Naive thymus-derived CD4-positive, alpha-beta T cell (primary cell): Measurements from ENCODE around the gene LIN7C. TPM values are rescaled to one million over a fixed set of nuclear protein-coding genes. Genes with fewer than 3 reads are reported as not detected.

Source experiments
- ATAC-seq: fragments of 150-1000 bp; cut with Tn5 transposase; 2 replicates; pipeline ENCODE4 v1.10.0; 2021; ENCODE audit warnings: mild to moderate bottlenecking, moderate library complexity
- CTCF ChIA-PET: fragments of 350-600 bp; sonication (Branson Sonifier 250); formaldehyde crosslinking; loops from one replicate; lab custom pipeline; 2021; ENCODE audit warnings: antibody characterized with exemption; lab: Charles Lee
- POLR2A ChIA-PET: fragments of 350-600 bp; sonication (Branson Sonifier 250); formaldehyde crosslinking; loops from one replicate; lab custom pipeline; 2021; ENCODE audit warnings: antibody characterized with exemption, inconsistent platforms; lab: Charles Lee
- DNase-seq, 9 donors: peaks; one replicate each; pipeline versions ENCODE4 v3.0.0 to v3.0.0-alpha.2; 2020 to 2022; ENCODE audit warnings: mixed read lengths in 1 of 9
- H3K27ac ChIP-seq: one replicate; pipeline ENCODE4 v1.7.0; 2013; ENCODE audit warnings: mild to moderate bottlenecking, low read depth, low read length, moderate library complexity
- H3K27me3 ChIP-seq, 2 donors: one replicate each; pipeline ENCODE4 v1.7.0; 2013; ENCODE audit warnings: low read length in 2 of 2, mild to moderate bottlenecking in 2 of 2, moderate library complexity in 2 of 2; ENCODE audit not compliant: control insufficient read depth in 2 of 2, insufficient read depth in 2 of 2
- H3K36me3 ChIP-seq, 3 experiments: 1 replicate in 2 of 3; 2 replicates in 1 of 3; pipeline ENCODE4 v1.7.0; 2013; ENCODE audit warnings: low read length in 3 of 3, mild to moderate bottlenecking in 3 of 3, moderate library complexity in 1 of 3; ENCODE audit not compliant: insufficient read depth in 3 of 3, control insufficient read depth in 2 of 3
- H3K4me1 ChIP-seq, 2 donors: one replicate each; pipeline ENCODE4 v1.7.0; 2013; ENCODE audit warnings: low read length in 2 of 2, mild to moderate bottlenecking in 2 of 2, moderate library complexity in 1 of 2; ENCODE audit not compliant: control insufficient read depth in 2 of 2, insufficient read depth in 2 of 2
- H3K4me3 ChIP-seq: 2 replicates; pipeline ENCODE4 v1.7.0; 2013; ENCODE audit warnings: mild to moderate bottlenecking, low read length
- H3K9me3 ChIP-seq, 3 experiments: 1 replicate in 2 of 3; 2 replicates in 1 of 3; pipeline ENCODE4 v1.7.0; 2013; ENCODE audit warnings: low read length in 3 of 3; ENCODE audit not compliant: control insufficient read depth in 2 of 3
- H3K27ac Mint-ChIP-seq, 9 donors: one replicate each; pipeline ENCODE4 v1.8.0; 2020 to 2022; ENCODE audit warnings: mixed read lengths in 9 of 9, mild to moderate bottlenecking in 8 of 9, moderate library complexity in 5 of 9, inconsistent platforms in 2 of 9
- H3K27me3 Mint-ChIP-seq, 5 donors: one replicate each; pipeline ENCODE4 v1.8.0; 2021 to 2022; ENCODE audit warnings: mixed read lengths in 5 of 5, mild to moderate bottlenecking in 1 of 5
- H3K36me3 Mint-ChIP-seq, 5 donors: one replicate each; pipeline ENCODE4 v1.8.0; 2020 to 2022; ENCODE audit warnings: mixed read lengths in 5 of 5, mild to moderate bottlenecking in 3 of 5, inconsistent platforms in 1 of 5
- H3K4me1 Mint-ChIP-seq, 7 donors: one replicate each; pipeline ENCODE4 v1.8.0; 2020 to 2022; ENCODE audit warnings: mixed read lengths in 7 of 7, mild to moderate bottlenecking in 3 of 7, inconsistent platforms in 1 of 7
- H3K4me3 Mint-ChIP-seq, 10 donors: one replicate each; pipeline ENCODE4 v1.8.0; 2020 to 2022; ENCODE audit warnings: mild to moderate bottlenecking in 10 of 10, mixed read lengths in 10 of 10, moderate library complexity in 6 of 10, inconsistent platforms in 2 of 10
- H3K9me3 Mint-ChIP-seq, 11 donors: one replicate each; pipeline ENCODE4 v1.8.0; 2020 to 2022; ENCODE audit warnings: mixed read lengths in 11 of 11, mild to moderate bottlenecking in 4 of 11, inconsistent platforms in 1 of 11, moderate library complexity in 1 of 11
- intact Hi-C, 2 donors: fragments of 100-400 bp; cut with micrococcal nuclease; formaldehyde crosslinking; loops; one replicate each; pipeline ENCODE4 v1.15.1; 2023
- polyA plus RNA-seq, 2 donors: library from polyadenylated mRNA; unstranded; fragments of 300-500 nt; fragmentation: Illumina TruSeq; gene quantifications; one replicate each; pipeline ENCODE4 v1.2.3, GENCODE V29; 2021
- total RNA-seq, 6 experiments: library from RNA in 5 of 6; stranded (reverse) in 5 of 6; gene quantifications; 1 replicate in 5 of 6; 2 replicates in 1 of 6; pipeline ENCODE4 v1.2.3 and lab custom pipeline; 2021 to 2026

LIN7C gene
- total and polyA plus RNA-seq, 7 experiments from 2014 or later, result 11.5 to 31.3 (median 22.0) TPM

GRCh38 chr11:27513389-27513788 is 6.8 kb upstream of the LIN7C start:
- no peak for ATAC-seq
- ChIA-PET CTCF (interaction anchor here (0.6 to 1.0 kb wide), 2 partner anchors 15 to 27 kb away, joined by 3 to 4 read pairs; no protein-coding TSS in a partner anchor), POLR2A (no interaction called here)
- DNase-seq, result no peak
- H3K9me3 Mint-ChIP-seq, result peaks cover 0 to 9% (median 6%) of the 10 kb centered on the region in 11 donors
- Histone ChIP-seq H3K4me3 (no peak overlapping the region), H3K27ac (no peak overlapping the region), H3K27me3 (no peaks in the 10 kb centered on the region), H3K36me3 (no peaks in the 10 kb centered on the region), H3K4me1 (no peaks in the 10 kb centered on the region), H3K9me3 (no peaks in the 10 kb centered on the region)
- peaks cover 0 to 9% (median 0%) of the 10 kb centered on the region in 5 donors for H3K36me3 Mint-ChIP-seq
- no peak overlapping the region for H3K4me3 Mint-ChIP-seq
- H3K27me3 Mint-ChIP-seq, result peaks cover 5 to 11% (median 8%) of the 10 kb centered on the region in 5 donors
- intact Hi-C loops, result no loop called here
- H3K27ac Mint-ChIP-seq, result no peak overlapping the region
- peaks cover 3 to 11% (median 9%) of the 10 kb centered on the region in 7 donors for H3K4me1 Mint-ChIP-seq

DNA sequence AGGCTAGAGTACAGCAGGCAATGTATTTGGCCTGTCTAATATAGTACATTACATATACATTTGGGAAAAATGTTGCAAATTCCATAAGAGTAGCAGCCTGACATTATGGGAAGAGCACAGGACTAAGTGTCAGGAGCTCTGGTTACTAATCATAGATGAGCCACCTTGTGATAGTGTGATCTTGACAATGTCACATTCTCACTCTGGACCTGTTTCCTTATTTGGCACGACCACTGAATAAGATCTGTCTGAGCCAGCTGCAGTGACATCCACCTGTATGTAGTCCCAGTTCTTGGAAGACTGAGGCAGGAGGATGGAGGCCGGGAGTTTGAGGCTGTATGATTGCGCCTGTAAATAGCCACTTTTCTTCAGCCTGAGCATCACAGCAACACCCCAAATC is 5.7 kb upstream of the LIN7C start:
- CTCF ChIA-PET, result no interaction called here
- Mint-ChIP-seq H3K4me1 (peaks cover 11 to 21% (median 20%) of the 10 kb centered on the region in 7 donors), H3K27ac (no peak overlapping the region), H3K36me3 (peaks cover 0 to 9% (median 0%) of the 10 kb centered on the region in 5 donors), H3K27me3 (peaks cover 0 to 3% (median 0%) of the 10 kb centered on the region in 5 donors), H3K9me3 (peaks cover 0 to 9% (median 6%) of the 10 kb centered on the region in 11 donors), H3K4me3 (no peak overlapping the region)
- Histone ChIP-seq H3K36me3 (no peaks in the 10 kb centered on the region), H3K9me3 (no peaks in the 10 kb centered on the region), H3K27ac (no peak overlapping the region), H3K4me3 (no peak overlapping the region), H3K4me1 (peaks cover 5 to 10% of the 10 kb centered on the region in 2 donors), H3K27me3 (no peaks in the 10 kb centered on the region)
- ATAC-seq (no peak), DNase-seq (no peak)
- intact Hi-C loops, result no loop called here
- POLR2A ChIA-PET, result interaction anchor here (0.5 to 0.6 kb wide), 2 partner anchors 29 to 331 kb away, joined by 3 read pairs; no protein-coding TSS in a partner anchor

DNA sequence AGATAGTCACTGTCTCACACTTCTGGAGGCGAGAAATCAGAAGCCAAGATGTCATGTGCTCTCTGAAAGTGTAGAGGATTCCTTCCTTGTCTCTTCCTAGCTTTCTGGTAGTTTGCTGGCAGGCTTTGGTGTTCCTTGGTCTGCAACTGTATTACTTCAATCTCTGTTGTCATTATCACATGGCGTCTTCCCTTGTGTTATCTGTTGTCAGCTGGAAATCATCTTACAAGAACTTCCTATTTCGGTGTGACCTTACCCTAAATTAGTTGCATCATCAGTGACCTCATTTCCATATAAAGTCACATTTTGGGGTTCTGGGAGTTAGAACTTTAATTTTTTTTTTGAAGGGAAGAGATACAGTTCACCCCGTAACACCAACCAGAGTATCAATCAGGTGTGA is 3.3 kb upstream of the LIN7C start:
- peaks cover 16 to 20% of the 10 kb centered on the region in 2 donors for H3K4me1 ChIP-seq
- CTCF ChIA-PET, result no interaction called here
- H3K4me3 ChIP-seq, result no peak overlapping the region
- Mint-ChIP-seq H3K27me3 (no peaks in the 10 kb centered on the region), H3K9me3 (peaks cover 0 to 5% (median 0%) of the 10 kb centered on the region in 11 donors), H3K4me1 (peaks cover 19 to 43% (median 36%) of the 10 kb centered on the region in 7 donors), H3K4me3 (peak overlapping the region in 2 of 10 donors; percentile 29 to 70), H3K27ac (no peak overlapping the region), H3K36me3 (peaks cover 0 to 9% (median 0%) of the 10 kb centered on the region in 5 donors)
- intact Hi-C loops, result no loop called here
- no peaks in the 10 kb centered on the region for H3K27me3 ChIP-seq
- peaks cover 0 to 2% (median 0%) of the 10 kb centered on the region in 3 experiments for H3K36me3 ChIP-seq
- H3K9me3 ChIP-seq, result no peaks in the 10 kb centered on the region
- H3K27ac ChIP-seq, result no peak overlapping the region
- no peak for ATAC-seq
- POLR2A ChIA-PET, result no interaction called here
- no peak for DNase-seq

- H3K4me3 Mint-ChIP-seq, result peak overlapping the region; percentile 88 to 100 (median 99)
- Histone ChIP-seq H3K9me3 (no peaks in the 10 kb centered on the region), H3K27me3 (no peaks in the 10 kb centered on the region), H3K4me3 (peak overlapping the region; percentile 92), H3K4me1 (peaks cover 18 to 26% of the 10 kb centered on the region in 2 donors), H3K27ac (peak overlapping the region; percentile 89), H3K36me3 (peaks cover 0 to 2% (median 0%) of the 10 kb centered on the region in 3 experiments)
- ChIA-PET CTCF (interaction anchor here (1.0 kb wide), 1 partner anchor 10 kb away, joined by 5 read pairs; no protein-coding TSS in a partner anchor), POLR2A (no interaction called here)
- DNase-seq, result no peak
- intact Hi-C loops, result loop anchor here (2.0 kb wide), 2 partner anchors 21 to 35 kb away; partner anchors contain the start of gene LGR4 (in 1 of the 2)
- peaks cover 0 to 4% (median 0%) of the 10 kb centered on the region in 5 donors for H3K36me3 Mint-ChIP-seq
- no peaks in the 10 kb centered on the region for H3K27me3 Mint-ChIP-seq
- peaks cover 23 to 58% (median 49%) of the 10 kb centered on the region in 7 donors for H3K4me1 Mint-ChIP-seq
- peak overlapping the region; percentile 76 to 99 (median 98) for H3K27ac Mint-ChIP-seq
- H3K9me3 Mint-ChIP-seq, result peaks cover 0 to 1% (median 0%) of the 10 kb centered on the region in 11 donors
- ATAC-seq, result no peak
These were observed 1.2 kb upstream of the LIN7C start for GRCh38 chr11:27507557-27508322.

DNA sequence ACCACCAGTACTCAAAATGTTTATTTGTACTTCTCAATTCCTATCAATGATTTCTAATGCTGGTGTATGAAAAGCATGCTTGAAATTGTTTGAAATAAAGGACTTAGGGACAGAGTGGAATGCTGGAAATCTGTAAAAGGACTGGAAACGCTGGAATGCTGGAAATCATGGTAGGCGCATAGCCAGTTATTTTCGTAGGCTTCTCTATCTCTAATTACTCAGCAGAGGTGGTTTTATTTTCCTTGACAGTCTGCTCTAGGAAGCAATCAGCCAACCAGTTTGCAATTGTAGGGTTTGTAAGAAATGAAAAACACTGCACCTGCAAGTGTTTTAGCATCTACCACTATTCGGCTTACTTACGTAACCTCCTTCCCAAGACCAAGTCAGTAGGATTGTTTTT is 788 bp downstream of the LIN7C start:
- ChIA-PET CTCF (no interaction called here), POLR2A (no interaction called here)
- Histone ChIP-seq H3K9me3 (no peaks in the 10 kb centered on the region), H3K4me1 (peaks cover 18 to 34% of the 10 kb centered on the region in 2 donors), H3K27ac (peak overlapping the region; percentile 89), H3K4me3 (peak overlapping the region; percentile 92), H3K36me3 (peaks cover 0 to 12% (median 1%) of the 10 kb centered on the region in 3 experiments), H3K27me3 (no peaks in the 10 kb centered on the region)
- no peak for DNase-seq
- peaks cover 0 to 1% (median 0%) of the 10 kb centered on the region in 11 donors for H3K9me3 Mint-ChIP-seq
- no peak for ATAC-seq
- no peaks in the 10 kb centered on the region for H3K27me3 Mint-ChIP-seq
- H3K4me3 Mint-ChIP-seq, result peak overlapping the region; percentile 88 to 100 (median 99)
- intact Hi-C loops, result loop anchor here (1.0 to 2.0 kb wide), 6 partner anchors 8 to 603 kb away; partner anchors contain the start of genes CCDC34 (in 2 of the 2), KIF18A (in 2 of the 2), LGR4 (in 2 of the 2) and METTL15 (in 2 of the 2)
- H3K4me1 Mint-ChIP-seq, result peaks cover 32 to 71% (median 62%) of the 10 kb centered on the region in 7 donors
- peak overlapping the region; percentile 96 to 100 (median 99) for H3K27ac Mint-ChIP-seq
- H3K36me3 Mint-ChIP-seq, result peaks cover 0 to 10% (median 4%) of the 10 kb centered on the region in 5 donors

GRCh38 chr11:27504205-27504604 is 2.4 kb downstream of the LIN7C start:
- no peak overlapping the region for H3K27ac ChIP-seq
- H3K4me3 ChIP-seq, result no peak overlapping the region
- peaks cover 0 to 26% (median 3%) of the 10 kb centered on the region in 3 experiments for H3K36me3 ChIP-seq
- Mint-ChIP-seq H3K4me3 (peak overlapping the region in 6 of 10 donors; percentile 56 to 99 (median 92)), H3K36me3 (peaks cover 2 to 15% (median 4%) of the 10 kb centered on the region in 5 donors), H3K4me1 (peaks cover 32 to 78% (median 62%) of the 10 kb centered on the region in 7 donors), H3K27ac (peak overlapping the region in 5 of 9 donors; percentile 39 to 98 (median 78)), H3K27me3 (no peaks in the 10 kb centered on the region), H3K9me3 (peaks cover 0 to 1% (median 0%) of the 10 kb centered on the region in 11 donors)
- ChIA-PET POLR2A (no interaction called here), CTCF (interaction anchor here (0.6 to 1.3 kb wide), 2 partner anchors 27 to 43 kb away, joined by 3 read pairs; no protein-coding TSS in a partner anchor)
- no peaks in the 10 kb centered on the region for H3K9me3 ChIP-seq
- intact Hi-C loops, result no loop called here
- peaks cover 18 to 34% of the 10 kb centered on the region in 2 donors for H3K4me1 ChIP-seq
- DNase-seq (no peak), ATAC-seq (no peak)
- H3K27me3 ChIP-seq, result no peaks in the 10 kb centered on the region
